ENCODE measurements around the gene ILF2. TPM values are rescaled to one million over a fixed set of nuclear protein-coding genes. Genes with fewer than 3 reads are reported as not detected.

ILF2 gene
- total RNA-seq, 1 donor from 2014 or later, result 157 TPM

DNA sequence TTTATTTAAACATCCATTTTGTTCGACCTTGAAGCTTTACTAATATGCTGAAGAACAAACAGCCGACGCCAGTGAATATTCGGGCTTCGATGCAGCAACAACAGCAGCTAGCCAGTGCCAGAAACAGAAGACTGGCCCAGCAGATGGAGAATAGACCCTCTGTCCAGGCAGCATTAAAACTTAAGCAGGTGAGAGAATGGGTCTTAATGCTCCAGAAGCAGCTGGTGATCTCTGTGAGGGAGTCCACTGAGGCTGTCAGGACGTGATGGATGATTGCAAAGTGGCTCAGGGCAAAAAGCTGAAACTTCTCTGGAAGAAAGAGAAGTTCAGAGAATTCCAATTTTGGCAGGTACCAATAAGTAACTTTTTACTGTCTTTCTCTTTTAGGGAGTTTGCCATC, 32.5 kb downstream of the ILF2 start:
- TF ChIP-seq, protein P1, sequence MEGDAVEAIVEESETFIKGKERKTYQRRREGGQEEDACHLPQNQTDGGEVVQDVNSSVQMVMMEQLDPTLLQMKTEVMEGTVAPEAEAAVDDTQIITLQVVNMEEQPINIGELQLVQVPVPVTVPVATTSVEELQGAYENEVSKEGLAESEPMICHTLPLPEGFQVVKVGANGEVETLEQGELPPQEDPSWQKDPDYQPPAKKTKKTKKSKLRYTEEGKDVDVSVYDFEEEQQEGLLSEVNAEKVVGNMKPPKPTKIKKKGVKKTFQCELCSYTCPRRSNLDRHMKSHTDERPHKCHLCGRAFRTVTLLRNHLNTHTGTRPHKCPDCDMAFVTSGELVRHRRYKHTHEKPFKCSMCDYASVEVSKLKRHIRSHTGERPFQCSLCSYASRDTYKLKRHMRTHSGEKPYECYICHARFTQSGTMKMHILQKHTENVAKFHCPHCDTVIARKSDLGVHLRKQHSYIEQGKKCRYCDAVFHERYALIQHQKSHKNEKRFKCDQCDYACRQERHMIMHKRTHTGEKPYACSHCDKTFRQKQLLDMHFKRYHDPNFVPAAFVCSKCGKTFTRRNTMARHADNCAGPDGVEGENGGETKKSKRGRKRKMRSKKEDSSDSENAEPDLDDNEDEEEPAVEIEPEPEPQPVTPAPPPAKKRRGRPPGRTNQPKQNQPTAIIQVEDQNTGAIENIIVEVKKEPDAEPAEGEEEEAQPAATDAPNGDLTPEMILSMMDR (IDR thresholded peaks at IDR 0.05), result no peak
- Mint-ChIP-seq H3K27me3 (ENCODE audit: unreplicated experiment) (no peaks in the 10 kb centered on the region), H3K36me3 (ENCODE audit: unreplicated experiment) (peaks cover 49% of the 10 kb centered on the region), H3K9me3 (ENCODE audit: unreplicated experiment) (no peaks in the 10 kb centered on the region), H3K4me3 (ENCODE audit: unreplicated experiment) (no peak overlapping the region), H3K27ac (ENCODE audit: unreplicated experiment) (no peak overlapping the region), H3K4me1 (ENCODE audit: unreplicated experiment) (peaks cover 21% of the 10 kb centered on the region)
- no peak for DNase-seq (ENCODE audit: extremely low spot score, unreplicated experiment)

DNA sequence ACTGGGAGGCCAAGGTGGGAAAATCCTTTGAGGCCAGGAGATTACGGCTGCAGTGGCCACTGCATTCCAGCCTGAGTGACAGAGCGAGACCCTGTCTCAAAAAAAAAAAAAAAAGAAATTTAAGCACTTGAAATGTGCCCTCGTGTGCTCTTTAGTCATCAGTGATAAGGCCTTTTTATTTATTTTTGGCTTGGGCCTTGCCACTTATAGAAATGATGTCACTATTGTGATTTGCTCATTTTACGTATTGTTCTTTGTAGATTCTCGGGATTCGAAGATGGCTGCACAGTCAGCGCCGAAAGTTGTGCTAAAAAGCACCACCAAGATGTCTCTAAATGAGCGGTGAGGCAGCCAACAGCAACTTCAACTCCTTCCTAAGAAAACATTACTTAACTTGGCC, 34.5 kb downstream of the ILF2 start:
- peaks cover 37% of the 10 kb centered on the region for H3K36me3 Mint-ChIP-seq (ENCODE audit: unreplicated experiment)
- peak overlapping the region; percentile 64 for H3K4me3 Mint-ChIP-seq (ENCODE audit: unreplicated experiment)
- peaks cover 29% of the 10 kb centered on the region for H3K4me1 Mint-ChIP-seq (ENCODE audit: unreplicated experiment)
- H3K27me3 Mint-ChIP-seq (ENCODE audit: unreplicated experiment), result no peaks in the 10 kb centered on the region
- no peaks in the 10 kb centered on the region for H3K9me3 Mint-ChIP-seq (ENCODE audit: unreplicated experiment)
- no peak for DNase-seq (ENCODE audit: extremely low spot score, unreplicated experiment)
- TF ChIP-seq, protein P1 (IDR thresholded peaks at IDR 0.05), result no peak
- H3K27ac Mint-ChIP-seq (ENCODE audit: unreplicated experiment), result no peak overlapping the region

DNA sequence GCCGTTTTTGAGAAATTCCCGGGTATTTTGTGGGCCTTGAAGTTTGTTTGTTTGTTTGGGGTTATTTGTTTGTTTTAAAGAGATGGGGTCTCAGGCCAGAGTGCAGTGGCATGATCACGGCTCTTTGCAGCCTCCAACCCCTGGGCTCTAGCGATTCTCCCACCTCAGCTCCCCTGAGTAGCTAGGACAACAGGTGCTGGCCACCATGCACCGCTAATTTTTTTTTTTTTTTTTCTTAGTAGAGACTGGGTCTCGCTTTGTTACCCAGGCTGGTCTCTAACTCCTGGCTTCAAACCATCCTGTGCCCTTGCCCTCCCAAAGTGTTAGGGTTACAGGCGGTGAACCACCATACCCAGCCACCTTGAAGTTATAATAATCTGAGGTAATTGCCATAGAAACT, 34.9 kb downstream of the ILF2 start:
- H3K27me3 Mint-ChIP-seq (ENCODE audit: unreplicated experiment), result no peaks in the 10 kb centered on the region
- H3K4me3 Mint-ChIP-seq (ENCODE audit: unreplicated experiment), result peak overlapping the region; percentile 64
- H3K27ac Mint-ChIP-seq (ENCODE audit: unreplicated experiment), result no peak overlapping the region
- no peak for DNase-seq (ENCODE audit: extremely low spot score, unreplicated experiment)
- peaks cover 33% of the 10 kb centered on the region for H3K36me3 Mint-ChIP-seq (ENCODE audit: unreplicated experiment)
- peaks cover 33% of the 10 kb centered on the region for H3K4me1 Mint-ChIP-seq (ENCODE audit: unreplicated experiment)
- TF ChIP-seq, protein P1 (IDR thresholded peaks at IDR 0.05), result no peak
- H3K9me3 Mint-ChIP-seq (ENCODE audit: unreplicated experiment), result no peaks in the 10 kb centered on the region

DNA sequence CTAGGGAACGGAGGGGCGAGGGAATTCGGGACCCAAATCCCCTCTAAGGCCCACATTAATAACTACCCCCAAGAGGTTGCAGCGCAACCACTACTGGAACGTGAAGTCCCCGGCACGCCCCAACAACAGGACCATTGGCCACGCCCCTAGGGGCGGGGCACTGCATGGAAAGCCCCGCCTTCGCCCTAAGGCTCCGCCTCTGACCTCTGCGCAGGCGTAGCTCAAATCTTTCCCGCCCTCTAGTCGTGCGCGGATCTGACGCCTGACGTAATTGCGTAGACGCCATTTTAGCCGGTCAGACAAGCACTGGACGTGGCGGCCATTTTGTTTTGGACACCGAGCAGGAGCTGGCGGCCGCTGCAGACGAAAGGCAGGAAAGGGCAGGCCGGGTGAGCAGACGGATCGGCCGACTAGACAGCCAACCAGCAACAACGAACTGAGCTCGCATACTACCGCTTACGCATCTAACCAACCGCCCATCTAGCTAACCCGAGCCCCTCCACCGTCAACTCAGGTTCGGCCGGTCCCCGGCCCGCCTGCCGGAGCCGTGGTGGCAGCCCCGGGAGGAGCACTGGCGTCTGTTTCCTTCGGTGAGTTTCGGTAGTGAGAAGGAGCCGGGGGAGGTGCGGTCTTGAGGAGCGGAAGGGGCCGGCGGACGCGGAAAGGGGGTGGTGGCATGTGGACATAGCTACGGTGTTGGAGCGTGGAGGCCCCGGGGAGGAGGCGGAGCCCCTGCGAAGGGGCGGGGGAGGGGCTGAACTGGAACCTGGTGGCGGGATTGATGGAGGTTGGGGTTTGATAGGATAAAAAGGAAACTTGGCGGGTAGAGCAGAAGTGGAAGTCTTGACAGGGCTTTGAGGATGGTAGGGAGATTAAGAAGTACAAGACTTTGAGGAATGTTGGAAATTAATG, 36.8 kb downstream of the ILF2 start, which contains the start of gene CHTOP:
Gene CHTOP (plus strand): TSS at position 313 of the 912 bp plus-strand sequence. CDS start 2,523 bp downstream, outside the sequence.
- Mint-ChIP-seq H3K27ac (ENCODE audit: unreplicated experiment) (peak within 1 kb of the TSS; percentile 99), H3K27me3 (ENCODE audit: unreplicated experiment) (no peaks in the 10 kb centered on the region), H3K4me1 (ENCODE audit: unreplicated experiment) (peaks cover 50% of the 10 kb centered on the region), H3K36me3 (ENCODE audit: unreplicated experiment) (peaks cover 26% of the 10 kb centered on the region), H3K4me3 (ENCODE audit: unreplicated experiment) (peak within 1 kb of the TSS; percentile 92), H3K9me3 (ENCODE audit: unreplicated experiment) (no peaks in the 10 kb centered on the region)
- TF ChIP-seq, protein P1 (IDR thresholded peaks at IDR 0.05), result no peak
- DNase-seq (ENCODE audit: extremely low spot score, unreplicated experiment), result peak; percentile 98

DNA sequence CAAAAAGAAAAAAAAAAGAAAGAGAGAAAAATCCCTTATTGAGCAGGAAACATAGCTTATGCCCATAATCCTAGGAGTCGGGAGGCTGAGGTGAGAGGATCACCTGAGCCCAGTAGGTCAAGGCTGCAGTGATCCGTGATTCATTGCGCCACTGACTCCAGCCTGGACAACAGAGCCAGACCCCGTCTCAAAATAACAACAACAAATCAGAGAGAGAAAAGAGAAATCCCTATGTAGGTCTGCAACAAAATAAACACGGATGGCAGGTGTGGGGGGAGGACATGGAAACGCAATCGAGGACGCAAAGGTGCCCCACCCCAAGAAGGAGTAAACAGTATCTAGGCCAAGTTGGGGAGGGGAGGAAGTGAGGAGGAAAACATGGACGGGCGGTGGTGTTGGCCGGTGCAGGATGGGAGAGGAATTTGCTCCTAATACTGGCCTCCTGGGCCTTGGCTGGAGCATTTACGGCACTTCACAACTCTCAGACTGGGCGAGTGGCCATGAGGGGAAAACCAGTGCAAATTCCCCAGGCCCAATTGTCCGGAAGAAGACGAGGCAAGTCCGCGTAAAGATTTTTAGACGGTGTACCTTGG, 37.5 kb downstream of the ILF2 start:
- TF ChIP-seq, protein P1 (IDR thresholded peaks at IDR 0.05), result no peak
- Mint-ChIP-seq H3K27me3 (ENCODE audit: unreplicated experiment) (no peaks in the 10 kb centered on the region), H3K36me3 (ENCODE audit: unreplicated experiment) (peaks cover 21% of the 10 kb centered on the region), H3K9me3 (ENCODE audit: unreplicated experiment) (no peaks in the 10 kb centered on the region), H3K27ac (ENCODE audit: unreplicated experiment) (peak overlapping the region; percentile 99), H3K4me3 (ENCODE audit: unreplicated experiment) (no peak overlapping the region), H3K4me1 (ENCODE audit: unreplicated experiment) (peaks cover 57% of the 10 kb centered on the region)
- DNase-seq (ENCODE audit: extremely low spot score, unreplicated experiment), result no peak
